ENCODE measurements around the gene TFPT.

- no peak for TF ChIP-seq CTCF (IDR thresholded peaks at IDR 0.05)
- TF ChIP-seq POLR2A (IDR thresholded peaks at IDR 0.05): no peak
Observed at GRCh38 chr19:54121259-54121658, 5.8 kb upstream of the TFPT start.
